Neural progenitor cell (in vitro differentiated cells): ENCODE measurements around the gene DOLK. TPM values are rescaled to one million over a fixed set of nuclear protein-coding genes. Genes with fewer than 3 reads are reported as not detected.

Experiments
- DNase-seq: peaks from one replicate; pipeline ENCODE4 v3.0.0-alpha.2; 2016; ENCODE audit warnings: low spot score
- H2AFZ ChIP-seq: fragments of 200-600 bp; sonication (generic); replicated peaks from 2 replicates; pipeline ENCODE4 v1.6.1; 2016; ENCODE audit warnings: antibody characterized with exemption
- H3F3A ChIP-seq: fragments of 200-600 bp; sonication (generic); 2 replicates; pipeline ENCODE4 v1.6.1; 2016; ENCODE audit warnings: antibody characterized with exemption, low read depth
- H3K27ac ChIP-seq: fragments of 200-600 bp; sonication (generic); 2 replicates; pipeline ENCODE4 v1.5.1; 2016; ENCODE audit warnings: mild to moderate bottlenecking
- H3K27me3 ChIP-seq: fragments of 200-600 bp; sonication (generic); 2 replicates; pipeline ENCODE4 v1.6.1; 2016; ENCODE audit warnings: mild to moderate bottlenecking, moderate library complexity
- H3K36me3 ChIP-seq: fragments of 200-600 bp; sonication (generic); 2 replicates; pipeline ENCODE4 v1.5.1; 2016
- H3K4me1 ChIP-seq: fragments of 200-600 bp; sonication (generic); 2 replicates; pipeline ENCODE4 v1.6.1; 2016; ENCODE audit warnings: mixed run types
- H3K4me2 ChIP-seq: fragments of 200-600 bp; sonication (generic); 2 replicates; pipeline ENCODE4 v1.6.1; 2016
- H3K4me3 ChIP-seq: fragments of 200-600 bp; sonication (generic); 2 replicates; pipeline ENCODE4 v1.5.1; 2016
- H3K79me2 ChIP-seq: fragments of 200-600 bp; sonication (generic); 2 replicates; pipeline ENCODE4 v1.6.1; 2016; ENCODE audit warnings: low read depth
- H3K9ac ChIP-seq: fragments of 200-600 bp; sonication (generic); 2 replicates; pipeline ENCODE4 v1.6.1; 2016
- H3K9me3 ChIP-seq: fragments of 200-600 bp; sonication (generic); 2 replicates; pipeline ENCODE4 v1.5.1; 2016; ENCODE audit warnings: low read depth
- H4K20me1 ChIP-seq: fragments of 200-600 bp; sonication (generic); 2 replicates; pipeline ENCODE4 v1.6.1; 2016; ENCODE audit warnings: low read depth
- H3K27ac Mint-ChIP-seq: 3 replicates; pipeline ENCODE4 v1.8.0; 2021; ENCODE audit warnings: mixed read lengths
- H3K27me3 Mint-ChIP-seq: 2 replicates; pipeline ENCODE4 v1.8.0; 2022; ENCODE audit warnings: low read depth, mild to moderate bottlenecking, inconsistent platforms, moderate library complexity, mixed read lengths; ENCODE audit not compliant: insufficient read depth
- H3K36me3 Mint-ChIP-seq: 3 replicates; pipeline ENCODE4 v1.8.0; 2021; ENCODE audit warnings: mixed read lengths
- H3K4me1 Mint-ChIP-seq: 3 replicates; pipeline ENCODE4 v1.8.0; 2021; ENCODE audit warnings: mixed read lengths
- H3K4me3 Mint-ChIP-seq: 3 replicates; pipeline ENCODE4 v1.8.0; 2021; ENCODE audit warnings: mild to moderate bottlenecking, moderate library complexity, mixed read lengths
- H3K9me3 Mint-ChIP-seq: 3 replicates; pipeline ENCODE4 v1.8.0; 2020; ENCODE audit warnings: mixed read lengths
- EZH2 ChIP-seq: fragments of 200-600 bp; sonication (generic); IDR thresholded peaks from 2 replicates; pipeline ENCODE4 v1.6.1; 2017; ENCODE audit warnings: antibody characterized with exemption, mild to moderate bottlenecking, moderate library complexity
- EZH2phosphoT487 ChIP-seq: fragments of 200-600 bp; sonication (generic); IDR thresholded peaks from 2 replicates; pipeline ENCODE4 v1.6.1; 2017; ENCODE audit warnings: antibody characterized with exemption
- total RNA-seq: library from RNA; depleted of rRNA; stranded (reverse); fragments of >200 nt; gene quantifications from 2 replicates; pipeline ENCODE4 v1.2.3, GENCODE V29; 2015; ENCODE audit warnings: low replicate concordance
- TF ChIP-seq, protein P1 (sequence below): fragments of 200-600 bp; sonication (generic); IDR thresholded peaks from 2 replicates; pipeline ENCODE4 v1.5.1; 2017; ENCODE audit warnings: antibody characterized with exemption, mild to moderate bottlenecking

Gene DOLK
- total RNA-seq, 1 donor from 2014 or later: 8.2 TPM

DNA sequence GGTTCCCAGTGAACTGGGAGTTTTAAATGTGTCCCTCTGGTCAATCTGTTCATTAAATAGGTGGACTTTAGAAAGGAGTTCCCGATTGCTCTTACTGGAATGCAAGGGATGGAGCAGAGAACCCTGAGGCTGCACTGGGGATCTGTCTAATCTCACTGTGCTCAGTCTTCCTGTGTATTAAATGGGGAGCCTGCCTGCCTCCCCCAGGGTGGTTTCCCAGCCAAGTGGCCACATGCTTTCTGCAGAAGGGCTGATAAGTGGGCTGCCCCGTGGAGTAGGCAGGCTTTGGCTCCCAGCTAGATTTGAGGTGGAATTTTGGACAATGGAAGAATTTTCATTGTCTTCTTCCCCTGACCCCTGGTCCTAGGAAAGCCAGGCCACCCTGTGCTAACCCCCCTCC lies 40.7 kb downstream of the DOLK start:
- Mint-ChIP-seq H3K4me3 (peak overlapping the region; percentile 17), H3K4me1 (peaks cover 6% of the 10 kb centered on the region), H3K27ac (no peak overlapping the region), H3K9me3 (no peaks in the 10 kb centered on the region), H3K27me3 (no peaks in the 10 kb centered on the region), H3K36me3 (peaks cover 19% of the 10 kb centered on the region)
- Histone ChIP-seq H3K4me2 (no peak overlapping the region), H3K9ac (no peak overlapping the region), H3K27ac (no peak overlapping the region), H3K4me1 (peaks cover 7% of the 10 kb centered on the region), H3K79me2 (peaks cover 7% of the 10 kb centered on the region), H3K27me3 (no peaks in the 10 kb centered on the region), H3F3A (no peaks in the 10 kb centered on the region), H3K4me3 (no peak overlapping the region), H4K20me1 (peaks cover 27% of the 10 kb centered on the region), H2AFZ (no peak overlapping the region), H3K9me3 (no peaks in the 10 kb centered on the region), H3K36me3 (no peaks in the 10 kb centered on the region)
- TF ChIP-seq, protein P1, sequence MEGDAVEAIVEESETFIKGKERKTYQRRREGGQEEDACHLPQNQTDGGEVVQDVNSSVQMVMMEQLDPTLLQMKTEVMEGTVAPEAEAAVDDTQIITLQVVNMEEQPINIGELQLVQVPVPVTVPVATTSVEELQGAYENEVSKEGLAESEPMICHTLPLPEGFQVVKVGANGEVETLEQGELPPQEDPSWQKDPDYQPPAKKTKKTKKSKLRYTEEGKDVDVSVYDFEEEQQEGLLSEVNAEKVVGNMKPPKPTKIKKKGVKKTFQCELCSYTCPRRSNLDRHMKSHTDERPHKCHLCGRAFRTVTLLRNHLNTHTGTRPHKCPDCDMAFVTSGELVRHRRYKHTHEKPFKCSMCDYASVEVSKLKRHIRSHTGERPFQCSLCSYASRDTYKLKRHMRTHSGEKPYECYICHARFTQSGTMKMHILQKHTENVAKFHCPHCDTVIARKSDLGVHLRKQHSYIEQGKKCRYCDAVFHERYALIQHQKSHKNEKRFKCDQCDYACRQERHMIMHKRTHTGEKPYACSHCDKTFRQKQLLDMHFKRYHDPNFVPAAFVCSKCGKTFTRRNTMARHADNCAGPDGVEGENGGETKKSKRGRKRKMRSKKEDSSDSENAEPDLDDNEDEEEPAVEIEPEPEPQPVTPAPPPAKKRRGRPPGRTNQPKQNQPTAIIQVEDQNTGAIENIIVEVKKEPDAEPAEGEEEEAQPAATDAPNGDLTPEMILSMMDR: no peak
- TF ChIP-seq EZH2phosphoT487 (no peak), EZH2 (no peak)
- no peak for DNase-seq

DNA sequence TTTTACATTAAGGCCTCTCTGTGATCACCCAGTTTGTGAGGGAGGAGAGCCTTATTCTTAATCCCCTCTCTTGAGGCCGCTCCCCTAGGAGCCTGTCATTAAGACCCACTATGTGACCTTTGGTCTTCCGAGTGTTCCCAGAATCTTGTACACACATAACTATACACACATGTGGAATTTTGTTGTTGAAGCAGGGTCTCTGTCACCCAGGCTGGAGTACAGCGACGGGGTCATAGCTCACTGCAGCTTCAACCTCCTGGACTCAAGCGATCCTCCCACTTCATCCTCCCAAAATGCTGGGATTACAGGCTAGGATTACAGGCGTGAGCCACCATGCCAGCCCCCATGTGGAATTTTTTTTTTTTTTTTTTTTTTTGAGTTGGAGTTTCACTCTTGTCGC lies 41.4 kb downstream of the DOLK start:
- H2AFZ ChIP-seq: no peak overlapping the region
- Mint-ChIP-seq H3K9me3 (no peaks in the 10 kb centered on the region), H3K4me1 (peaks cover under 1% of the 10 kb centered on the region), H3K36me3 (peaks cover 19% of the 10 kb centered on the region), H3K27me3 (no peaks in the 10 kb centered on the region), H3K27ac (no peak overlapping the region), H3K4me3 (no peak overlapping the region)
- H3F3A ChIP-seq: no peaks in the 10 kb centered on the region
- DNase-seq: no peak
- no peaks in the 10 kb centered on the region for H3K27me3 ChIP-seq
- TF ChIP-seq EZH2: no peak
- TF ChIP-seq EZH2phosphoT487: no peak
- TF ChIP-seq, protein P1: no peak
- H3K4me3 ChIP-seq: no peak overlapping the region
- H3K4me1 ChIP-seq: no peaks in the 10 kb centered on the region
- H4K20me1 ChIP-seq: peaks cover 19% of the 10 kb centered on the region
- H3K9me3 ChIP-seq: no peaks in the 10 kb centered on the region
- H3K27ac ChIP-seq: no peak overlapping the region
- no peak overlapping the region for H3K4me2 ChIP-seq
- no peaks in the 10 kb centered on the region for H3K36me3 ChIP-seq
- H3K9ac ChIP-seq: no peak overlapping the region
- peaks cover 15% of the 10 kb centered on the region for H3K79me2 ChIP-seq

DNA sequence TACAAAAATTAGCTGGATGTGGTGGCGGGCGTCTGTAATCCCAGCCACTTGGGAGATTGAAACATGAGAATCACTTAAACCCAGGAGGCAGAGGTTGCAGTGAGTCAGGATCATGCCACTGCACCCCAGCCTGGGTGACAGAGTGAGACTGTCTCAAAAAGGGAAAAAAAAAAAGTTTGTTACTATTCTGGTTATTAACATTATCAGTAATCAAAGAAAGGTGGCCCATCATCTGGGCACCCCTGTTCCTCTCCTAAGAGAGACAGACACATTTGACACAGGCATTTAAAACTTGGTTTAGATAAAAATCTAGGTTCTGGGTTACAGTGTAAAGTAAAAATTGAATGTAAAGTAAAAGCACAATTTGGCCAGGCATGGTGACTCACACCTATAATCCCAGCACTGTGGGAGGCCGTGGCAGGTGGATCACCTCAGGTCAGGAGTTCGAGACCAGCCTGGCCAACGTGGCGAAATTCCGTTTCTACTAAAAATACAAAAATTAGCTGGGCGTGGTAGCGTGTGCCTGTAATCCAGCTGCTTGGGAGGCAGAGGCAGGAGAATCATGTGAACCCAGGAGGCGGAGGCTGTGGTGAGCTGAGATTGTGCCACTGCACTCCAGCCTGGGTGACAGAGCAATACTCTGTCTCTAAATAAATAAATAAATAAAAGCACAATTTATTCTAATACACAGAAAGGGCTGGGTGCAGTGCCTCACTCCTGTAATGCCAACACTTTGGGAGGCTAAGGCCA lies 43.4 kb downstream of the DOLK start:
- no peak overlapping the region for H3K9ac ChIP-seq
- no peak overlapping the region for H3K4me3 ChIP-seq
- no peak for DNase-seq
- H3K4me2 ChIP-seq: no peak overlapping the region
- no peak overlapping the region for H3K27ac Mint-ChIP-seq
- no peaks in the 10 kb centered on the region for H3K9me3 Mint-ChIP-seq
- no peaks in the 10 kb centered on the region for H3K27me3 Mint-ChIP-seq
- H3K36me3 ChIP-seq: no peaks in the 10 kb centered on the region
- no peaks in the 10 kb centered on the region for H3F3A ChIP-seq
- H3K27me3 ChIP-seq: no peaks in the 10 kb centered on the region
- H3K9me3 ChIP-seq: no peaks in the 10 kb centered on the region
- peaks cover 15% of the 10 kb centered on the region for H3K36me3 Mint-ChIP-seq
- H3K4me1 ChIP-seq: no peaks in the 10 kb centered on the region
- peaks cover 16% of the 10 kb centered on the region for H3K79me2 ChIP-seq
- no peak overlapping the region for H2AFZ ChIP-seq
- no peaks in the 10 kb centered on the region for H3K4me1 Mint-ChIP-seq
- H3K27ac ChIP-seq: no peak overlapping the region
- TF ChIP-seq, protein P1: no peak
- no peak for TF ChIP-seq EZH2phosphoT487
- no peak for TF ChIP-seq EZH2
- no peak overlapping the region for H3K4me3 Mint-ChIP-seq
- peaks cover 6% of the 10 kb centered on the region for H4K20me1 ChIP-seq
